C4-2B (cell line): ENCODE measurements around the gene RMP24.

ENCODE experiments used
- H3K27ac ChIP-seq: fragments of 450-650 bp; 2 replicates; pipeline ENCODE4 v1.5.1; 2017
- CTCF ChIP-seq: fragments of 450-650 bp; conservative IDR thresholded peaks from 2 replicates; pipeline ENCODE4 v1.5.1; 2017; ENCODE audit warnings: mild to moderate bottlenecking
- ZFX ChIP-seq: fragments of 450-650 bp; IDR thresholded peaks from 2 replicates; pipeline ENCODE4 v1.6.1; 2017

The RMP24 gene

GRCh38 chr18:35982409-35983114 lies 10.1 kb downstream of the RMP24 start:
- H3K27ac ChIP-seq, result no peak overlapping the region
- TF ChIP-seq ZFX, result no peak
- no peak for TF ChIP-seq CTCF

GRCh38 chr18:35983147-35983546 lies 10.7 kb downstream of the RMP24 start:
- TF ChIP-seq CTCF (no peak), ZFX (no peak)
- no peak overlapping the region for H3K27ac ChIP-seq

GRCh38 chr18:35983818-35984217 lies 11.3 kb downstream of the RMP24 start:
- TF ChIP-seq CTCF (no peak), ZFX (no peak)
- no peak overlapping the region for H3K27ac ChIP-seq

GRCh38 chr18:35991696-35992095 lies 19.2 kb downstream of the RMP24 start:
- no peak overlapping the region for H3K27ac ChIP-seq
- TF ChIP-seq CTCF, result no peak
- TF ChIP-seq ZFX, result no peak

- no peak overlapping the region for H3K27ac ChIP-seq
- TF ChIP-seq ZFX, result no peak
- TF ChIP-seq CTCF, result no peak
These were observed 20.5 kb downstream of the RMP24 start for GRCh38 chr18:35993013-35993412.

- H3K27ac ChIP-seq, result no peak overlapping the region
- TF ChIP-seq CTCF (peak; percentile 50), ZFX (no peak)
These were observed 26.5 kb downstream of the RMP24 start for GRCh38 chr18:35998967-35999366.

- TF ChIP-seq ZFX (no peak), CTCF (no peak)
- H3K27ac ChIP-seq, result no peak overlapping the region
These were observed 27.4 kb downstream of the RMP24 start for GRCh38 chr18:35999925-36000324.
